HG03196 (cell line): Measurements from ENCODE around the gene IFNA14.
A peak's percentile ranks its signal among the peaks of the same experiment; 100 is the strongest.
"Not testable (repeated sequence)": the region's sequence is repeated elsewhere in the genome, so short reads cannot be mapped to it uniquely, and the experiment has no call there.

Experiments used
- ATAC-seq: cut with Tn5 transposase; IDR thresholded peaks from one replicate; pipeline ENCODE4 v1.9.1; 2021; ENCODE audit not compliant: unreplicated experiment

The IFNA14 gene

DNA sequence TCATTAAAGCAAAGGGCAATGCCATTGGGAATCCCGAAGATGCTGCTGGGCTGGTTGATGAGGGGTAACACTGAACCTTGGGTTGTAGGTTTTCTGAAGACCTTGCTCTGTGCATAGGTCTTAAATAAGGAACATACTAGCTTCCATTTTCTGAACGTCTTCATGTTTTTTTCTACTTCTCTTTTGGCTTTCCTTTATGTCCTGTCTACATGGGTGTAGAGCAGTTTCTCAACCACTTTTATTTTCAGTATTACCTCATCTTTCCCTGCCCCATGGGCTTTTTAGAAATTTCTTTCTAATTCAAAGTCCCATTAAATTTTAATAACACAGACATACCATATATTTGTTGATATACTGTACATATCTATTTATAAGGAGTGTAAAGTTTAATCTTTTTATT lies at the start of gene IFNA14:
Gene IFNA14 (minus strand): TSS at position 95 of the 400 bp plus-strand sequence. CDS start 70 bp downstream, at position 25.
- no peak for ATAC-seq

DNA sequence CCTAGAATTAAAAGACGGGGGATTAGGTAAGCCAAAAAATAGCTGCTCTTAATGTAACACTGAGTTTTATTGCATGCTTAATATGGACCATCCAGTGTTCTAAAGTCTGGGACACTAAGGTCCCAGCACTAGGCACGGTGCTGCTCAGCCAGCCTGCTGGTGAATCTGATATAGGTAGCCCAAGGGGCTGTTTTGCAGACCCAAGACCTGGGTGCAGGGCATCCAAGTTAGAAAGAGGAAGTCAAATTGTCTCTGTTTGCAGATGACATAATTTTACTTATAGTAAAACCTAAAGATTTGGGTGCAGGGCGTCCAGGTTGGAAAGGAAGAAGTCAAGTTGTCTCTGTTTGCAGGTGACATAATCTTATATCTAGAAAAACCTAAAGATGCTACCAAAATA lies 47.5 kb upstream of the IFNA14 start:
- ATAC-seq = no peak

DNA sequence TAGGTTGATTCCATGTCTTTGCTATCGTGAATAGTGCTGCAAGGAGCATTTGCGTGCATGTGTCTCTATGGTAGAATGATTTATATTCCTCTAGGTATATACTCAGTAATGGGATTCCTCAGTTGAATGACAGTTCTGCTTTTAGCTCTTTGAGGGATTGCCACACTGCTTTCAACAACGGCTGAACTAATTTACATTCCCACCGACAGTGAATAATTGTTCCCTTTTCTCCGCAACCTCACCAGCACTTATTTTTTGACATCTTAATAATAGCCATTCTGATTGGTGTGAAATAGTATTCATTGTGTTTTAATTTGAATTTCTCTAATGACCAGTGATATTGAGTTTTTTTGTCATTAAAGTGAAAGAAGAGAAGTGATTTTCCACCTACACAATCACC lies 46.9 kb upstream of the IFNA14 start:
- no peak for ATAC-seq

DNA sequence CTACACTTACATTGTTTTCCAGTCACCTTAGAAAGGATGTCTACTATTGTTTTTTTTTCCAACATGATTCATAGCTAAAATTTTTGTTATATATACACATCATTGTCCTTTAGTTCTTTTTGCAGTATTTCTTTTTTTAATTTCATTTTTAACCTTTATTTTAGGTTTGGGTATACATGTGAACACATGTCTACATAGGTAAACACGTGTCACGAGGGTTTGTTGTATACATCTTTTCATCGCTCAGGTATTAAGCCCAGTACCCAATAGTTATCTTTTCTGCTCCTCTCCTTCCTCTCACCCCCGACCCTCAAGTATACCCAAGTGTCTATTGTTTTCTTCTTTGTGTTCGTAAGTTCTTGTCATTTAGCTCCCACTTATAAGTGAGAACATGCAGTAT lies 46.3 kb upstream of the IFNA14 start:
- no peak for ATAC-seq

DNA sequence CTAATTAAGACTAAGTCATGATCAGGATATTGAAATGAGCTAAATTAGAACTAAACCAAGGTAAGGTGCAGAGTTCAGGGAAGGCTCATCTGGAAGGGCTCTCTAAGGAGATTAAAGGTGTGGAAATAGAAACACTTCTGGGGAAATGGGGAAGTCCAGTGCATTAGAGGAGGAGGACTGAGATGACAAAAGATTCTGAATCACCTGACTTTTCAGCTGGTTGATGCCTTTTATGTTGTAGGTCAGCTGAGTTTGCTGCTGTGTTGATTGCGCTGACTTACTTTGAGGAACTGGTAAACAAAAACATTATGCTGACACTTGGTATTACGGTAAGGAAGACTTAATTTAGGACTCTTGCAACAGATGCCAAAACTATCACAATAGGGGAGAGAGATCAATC lies 41.5 kb upstream of the IFNA14 start:
- ATAC-seq = no peak

DNA sequence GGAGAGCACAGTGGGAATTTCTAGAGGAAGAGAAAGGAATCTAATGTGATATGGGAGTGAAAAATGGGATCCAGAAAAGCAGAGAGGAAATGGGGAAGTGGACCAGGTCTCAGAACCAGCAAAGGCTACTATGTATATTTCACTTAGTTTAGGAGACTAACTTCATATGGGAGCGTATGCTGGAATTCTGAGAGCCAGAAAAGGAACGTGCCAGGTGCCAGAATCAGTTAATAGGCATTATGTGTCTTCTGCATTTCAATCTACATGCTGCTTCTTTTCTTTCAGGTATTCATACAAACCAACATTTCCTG lies 28.5 kb upstream of the IFNA14 start:
- no peak for ATAC-seq

DNA sequence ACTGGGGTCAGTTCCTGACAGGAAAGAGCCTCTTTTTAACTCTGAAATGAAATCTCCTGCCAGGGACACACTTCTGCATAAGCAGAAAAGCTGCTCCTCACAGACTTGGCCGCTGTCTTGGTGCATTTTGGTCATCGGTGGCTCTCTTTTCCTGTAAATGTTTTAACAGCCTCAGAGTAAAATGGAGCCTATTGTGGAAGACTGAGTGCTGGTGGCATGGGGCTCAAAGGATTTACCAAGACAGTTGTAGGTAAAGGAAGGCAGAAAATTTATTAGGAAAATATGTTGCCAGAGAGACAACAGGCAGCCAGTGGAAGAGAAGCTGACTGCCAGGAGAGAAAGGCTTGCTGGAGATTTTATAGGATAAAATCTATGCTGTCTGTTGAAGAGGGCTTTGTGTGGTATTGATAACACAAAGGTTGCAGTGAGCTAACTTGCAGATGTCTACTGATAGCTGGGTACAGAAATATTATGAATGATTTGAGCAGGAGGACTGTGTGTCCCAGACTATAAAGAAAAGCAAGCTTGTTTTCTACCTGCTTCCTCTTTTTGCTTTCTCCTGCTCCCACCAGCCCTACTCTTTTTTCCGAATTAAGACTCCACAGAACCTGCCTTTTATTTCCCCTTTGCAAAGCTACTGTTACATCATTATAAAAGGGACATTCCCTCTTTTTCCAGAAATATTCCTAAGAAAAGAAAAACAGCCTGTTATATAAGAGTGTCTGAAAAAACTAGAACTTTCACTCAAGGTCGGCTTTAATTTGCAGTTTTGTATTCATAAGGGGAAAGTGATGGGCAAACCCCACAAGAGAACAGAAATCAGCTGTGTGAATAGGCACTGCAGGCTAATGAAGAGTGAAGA lies 27.9 kb upstream of the IFNA14 start:
- ATAC-seq = no peak

DNA sequence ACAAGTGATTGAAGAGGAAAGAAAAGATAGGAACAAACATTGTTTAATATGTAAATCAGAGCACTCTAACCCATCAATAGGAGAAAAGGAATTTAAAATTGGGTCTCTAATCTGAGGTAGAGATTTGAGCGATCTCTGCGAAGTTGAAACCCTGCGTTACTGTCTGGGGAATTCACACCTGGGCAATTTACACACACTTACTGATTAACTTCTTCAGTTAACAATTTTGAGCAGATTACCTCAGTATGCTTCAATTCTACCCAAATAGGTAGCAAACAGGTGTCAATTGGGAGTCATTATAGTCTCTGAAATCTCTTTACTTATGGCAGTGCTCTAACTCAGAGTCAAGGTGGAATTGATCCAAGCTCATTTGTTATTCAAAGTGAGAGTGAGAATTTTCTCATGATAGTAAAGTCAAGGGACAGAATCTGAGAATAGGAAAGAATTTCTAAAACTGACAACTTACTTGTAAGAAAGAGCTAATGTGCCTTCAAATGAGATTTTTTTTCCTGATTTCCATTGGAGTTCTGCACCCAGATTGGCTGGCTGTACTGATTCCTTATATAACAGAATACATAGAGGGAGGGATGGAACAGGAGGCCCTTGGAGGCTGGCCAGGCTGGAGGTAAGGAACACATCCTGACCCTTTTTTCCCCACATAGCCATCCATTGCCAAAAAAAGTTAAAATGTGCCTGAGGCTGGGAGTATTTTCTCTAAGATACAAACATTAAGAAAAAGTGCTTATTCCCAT lies 27.1 kb upstream of the IFNA14 start:
- no peak for ATAC-seq

DNA sequence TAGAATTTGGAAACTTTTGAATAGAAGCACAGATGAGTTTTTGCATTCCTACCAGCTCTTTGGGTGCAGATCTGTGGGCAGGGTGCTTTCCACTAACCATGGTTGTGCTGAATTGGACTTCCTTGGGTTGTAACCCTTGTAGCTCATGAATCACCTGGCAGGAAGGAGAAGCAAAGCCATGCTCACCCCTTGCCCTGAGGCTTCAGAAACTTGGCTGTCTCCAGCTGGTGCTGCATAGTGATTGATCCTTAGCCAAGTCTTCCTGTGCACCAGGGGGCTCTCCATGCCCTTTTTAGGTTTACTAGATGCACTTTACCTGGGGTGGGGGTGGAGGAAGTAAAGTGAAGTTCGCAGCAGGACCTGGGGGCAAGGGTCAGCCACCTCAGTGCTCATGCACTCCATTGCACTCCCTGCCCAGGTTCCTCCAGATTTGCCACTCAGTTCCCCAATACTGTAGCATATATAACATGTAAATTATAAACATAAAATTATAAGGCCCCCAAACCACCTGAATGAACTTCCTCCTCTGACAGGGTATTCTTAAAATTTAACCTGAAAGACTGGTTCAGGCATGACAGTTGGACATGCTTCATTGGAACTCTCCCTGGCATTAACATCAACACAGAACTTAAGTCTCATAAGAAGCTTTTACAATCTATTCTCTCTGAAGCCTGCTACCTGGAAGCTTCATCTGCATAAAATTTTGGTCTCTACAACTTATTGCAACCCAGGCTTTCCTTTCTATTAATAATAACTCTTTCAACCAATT lies 25.8 kb upstream of the IFNA14 start:
- ATAC-seq = peak; percentile 47

DNA sequence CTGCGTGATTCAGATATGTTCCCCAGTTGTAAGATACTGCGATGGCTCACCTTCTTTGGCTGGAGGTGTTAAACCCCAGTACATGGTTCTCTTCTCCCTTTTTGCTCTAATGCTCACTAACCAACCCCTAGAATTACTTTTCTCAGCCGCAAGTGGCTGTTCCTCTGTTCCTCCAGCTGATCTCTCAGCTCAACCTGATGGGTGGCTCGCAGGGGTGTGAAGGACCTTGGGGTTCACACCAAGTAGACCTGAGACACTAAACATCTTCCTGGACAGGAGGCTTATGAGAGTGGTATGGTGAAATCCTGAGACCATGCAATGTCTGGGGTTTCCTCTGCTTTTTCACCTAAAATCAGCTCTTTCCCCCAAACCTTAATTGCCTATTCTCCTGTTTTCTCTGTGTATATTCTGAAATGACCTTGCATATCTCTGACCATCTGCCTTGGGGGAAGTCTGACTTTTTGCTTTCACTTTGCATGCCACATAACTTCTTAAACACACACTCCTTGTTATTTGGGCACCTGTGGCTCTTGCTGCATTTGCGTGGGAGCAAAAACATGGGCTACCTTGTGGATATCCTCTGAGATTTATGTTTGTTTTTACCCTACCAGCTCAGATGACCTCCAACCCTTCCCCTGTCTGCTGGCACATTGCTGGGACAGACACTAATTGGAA lies 15.9 kb upstream of the IFNA14 start:
- ATAC-seq = no peak

DNA sequence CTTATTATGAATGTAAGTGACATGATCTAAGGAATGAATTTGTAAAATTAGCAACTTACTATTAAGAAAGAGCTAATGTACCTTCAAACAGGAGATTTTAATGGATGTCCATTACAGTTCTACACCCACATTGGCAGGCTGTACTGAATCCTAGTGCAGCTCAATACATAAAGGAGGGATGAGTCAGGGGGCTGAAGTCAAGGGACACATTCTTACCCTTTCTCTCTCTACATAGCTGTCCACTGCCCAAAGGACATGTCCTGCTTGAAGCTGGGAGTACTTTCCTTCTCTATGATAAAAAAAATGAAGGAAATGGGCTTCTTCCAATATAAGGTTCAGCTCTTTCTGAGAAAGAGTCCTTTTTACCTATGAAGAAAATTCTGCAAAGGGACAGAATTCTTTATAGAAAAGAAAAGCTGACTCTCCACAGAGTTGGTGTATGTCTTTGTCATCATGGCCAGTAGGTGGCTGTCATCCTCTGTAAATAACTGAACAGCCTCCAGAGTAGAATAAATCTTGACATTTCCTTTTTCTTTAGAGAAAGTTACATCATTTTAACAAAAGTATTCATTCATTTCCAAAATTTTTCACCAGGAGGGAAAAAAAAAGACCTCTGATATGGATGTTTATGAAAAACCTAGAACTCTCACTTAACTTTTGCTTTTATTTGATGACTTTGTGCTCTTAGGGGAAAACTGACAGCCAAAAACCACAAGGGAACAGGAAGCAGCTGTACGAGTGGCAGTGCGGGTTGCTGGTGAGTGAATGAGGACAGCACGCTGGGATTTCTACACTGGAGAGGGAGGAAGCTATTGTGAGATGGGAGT lies 13.1 kb upstream of the IFNA14 start:
- peak; percentile 73 for ATAC-seq

DNA sequence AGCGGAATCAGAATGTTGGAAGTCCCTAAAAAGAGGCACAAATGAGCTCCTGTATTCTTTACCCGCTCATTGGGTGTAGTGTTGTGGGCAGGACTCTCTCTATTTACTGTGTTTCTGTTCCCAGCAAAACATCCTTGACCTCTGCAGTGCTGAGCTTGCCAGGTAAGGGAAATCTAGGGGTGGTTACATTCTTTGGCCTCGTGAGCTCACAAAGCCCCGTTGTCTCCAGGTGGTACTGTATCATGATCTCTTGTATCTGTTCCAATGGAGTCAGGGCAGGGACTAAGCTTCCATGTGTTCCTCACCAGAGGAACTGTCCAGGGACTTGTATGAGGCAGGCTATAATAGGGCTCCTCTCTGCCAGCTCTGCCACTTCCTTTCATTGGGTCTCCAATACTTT lies 11.8 kb upstream of the IFNA14 start:
- no peak for ATAC-seq

DNA sequence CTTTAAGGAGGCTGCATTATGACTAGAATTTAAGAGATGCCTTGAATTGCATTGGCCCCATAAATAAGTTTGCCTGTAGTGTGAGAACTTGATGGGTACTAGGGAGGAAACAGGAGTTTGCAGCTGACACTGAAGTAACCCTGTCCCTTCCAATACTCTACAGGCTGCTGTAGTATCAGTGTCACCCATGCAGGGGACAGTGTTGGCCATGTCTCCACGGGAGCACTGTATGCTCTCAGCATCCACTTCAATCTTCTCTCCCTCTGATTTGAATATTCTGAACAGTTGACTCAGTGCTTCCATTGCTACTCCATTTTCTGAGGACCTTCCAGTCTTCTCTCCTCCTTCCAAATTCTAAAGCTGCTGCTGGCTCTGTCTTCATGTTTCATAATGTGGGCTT lies 11.4 kb upstream of the IFNA14 start:
- no peak for ATAC-seq

DNA sequence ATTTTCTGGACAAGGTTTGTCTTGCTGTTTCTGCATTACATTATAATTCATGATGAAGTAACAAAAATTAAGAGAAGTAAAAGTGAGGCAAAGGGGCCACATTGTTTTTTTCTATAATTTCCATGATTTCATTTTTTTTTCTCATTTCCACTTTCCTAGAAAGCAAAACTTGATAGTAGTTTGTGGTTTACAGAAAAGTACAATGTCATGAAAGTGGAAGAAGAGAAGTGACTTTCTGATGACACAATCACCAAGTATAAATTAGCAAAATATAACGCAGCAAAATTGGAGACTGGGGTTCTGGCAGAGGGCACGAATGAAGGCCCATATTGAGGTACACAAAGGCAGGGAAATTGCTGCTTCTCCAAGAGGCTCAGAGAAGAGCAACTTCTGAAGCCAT lies 5.0 kb upstream of the IFNA14 start:
- ATAC-seq = no peak

DNA sequence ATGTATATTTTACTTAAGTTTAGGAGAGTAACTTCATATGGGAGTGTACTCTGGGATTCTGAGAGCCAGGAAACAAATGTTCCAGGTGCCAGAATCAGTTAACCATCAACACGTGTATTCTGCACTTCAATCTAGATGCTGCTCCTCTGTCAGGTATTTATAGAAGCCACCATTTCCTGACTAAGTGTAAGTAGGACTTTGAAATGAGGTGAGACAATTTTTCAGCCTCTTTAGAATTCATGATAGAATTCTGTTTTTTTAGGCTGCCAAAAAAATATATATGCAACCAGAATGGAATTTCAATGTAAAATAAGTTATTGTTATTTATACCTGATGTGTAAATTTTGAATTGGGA lies 3.5 kb downstream of the IFNA14 start:
- ATAC-seq = not testable (repeated sequence)

DNA sequence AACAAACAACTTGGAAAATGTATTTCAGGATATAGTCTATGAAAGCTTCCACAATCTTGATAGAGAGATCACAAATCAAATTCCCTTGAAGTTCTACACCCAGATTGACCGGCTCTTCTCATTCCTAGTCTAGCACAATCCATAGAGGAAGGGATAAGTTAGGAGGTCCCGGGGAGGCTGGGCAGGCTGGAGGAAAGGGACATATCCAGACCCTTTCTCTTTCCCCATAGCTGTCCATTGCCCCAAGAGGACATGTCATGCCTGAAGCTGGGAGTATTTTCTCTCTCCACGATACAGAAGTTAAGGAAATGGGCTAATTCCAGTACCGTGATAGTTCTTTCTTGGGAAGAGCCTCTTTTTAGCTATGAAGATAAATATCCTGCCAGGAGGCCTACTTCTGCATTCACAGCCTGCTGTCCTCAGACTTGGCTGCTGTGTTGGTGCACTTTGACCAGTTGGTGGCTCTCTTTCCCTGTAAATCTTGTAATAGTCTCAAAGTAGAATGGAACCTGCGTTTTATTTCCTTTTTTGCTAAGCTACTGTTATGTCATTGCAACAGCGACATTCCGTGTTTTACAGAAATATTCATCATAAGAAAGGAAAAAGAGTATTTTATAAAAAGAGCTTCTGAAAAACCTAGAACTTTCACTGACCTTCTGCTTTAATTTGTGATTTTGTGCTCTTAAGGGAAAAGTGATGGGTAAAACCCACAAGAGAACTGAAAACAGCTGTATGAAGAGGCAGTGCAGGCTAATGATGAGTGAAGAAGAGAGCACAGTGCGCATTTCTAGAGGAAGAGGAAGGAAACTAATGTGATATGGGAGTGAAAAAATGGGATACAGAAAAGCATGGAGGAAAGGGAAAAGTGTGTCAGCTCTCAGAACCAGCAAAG lies 4.1 kb downstream of the IFNA14 start:
- peak; percentile 78 for ATAC-seq

DNA sequence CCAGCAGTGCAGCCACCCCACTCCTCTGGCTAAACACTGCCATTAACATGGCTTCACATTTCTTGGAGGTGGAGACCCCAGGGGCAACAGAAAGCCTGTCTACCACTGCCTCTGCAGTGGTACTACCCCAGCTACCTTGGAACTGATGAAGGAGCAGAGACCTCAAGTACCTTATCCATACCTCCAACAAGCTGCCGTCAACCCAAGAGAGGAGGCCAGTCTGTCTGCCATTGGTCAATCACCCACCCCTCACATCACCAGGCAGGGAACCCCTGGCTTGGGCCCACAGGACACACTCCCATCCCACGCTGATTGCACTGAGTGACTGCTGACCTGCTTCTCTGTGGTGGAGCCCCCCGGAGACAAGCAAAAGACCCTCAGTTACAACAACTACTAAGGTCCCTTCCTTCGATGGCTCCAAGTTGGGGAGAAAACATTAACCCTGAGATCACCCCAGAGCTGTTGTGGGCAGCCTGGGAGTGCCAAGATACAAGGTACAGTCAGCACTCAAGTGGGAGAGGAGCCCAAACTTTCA lies 5.6 kb downstream of the IFNA14 start:
- no peak for ATAC-seq

DNA sequence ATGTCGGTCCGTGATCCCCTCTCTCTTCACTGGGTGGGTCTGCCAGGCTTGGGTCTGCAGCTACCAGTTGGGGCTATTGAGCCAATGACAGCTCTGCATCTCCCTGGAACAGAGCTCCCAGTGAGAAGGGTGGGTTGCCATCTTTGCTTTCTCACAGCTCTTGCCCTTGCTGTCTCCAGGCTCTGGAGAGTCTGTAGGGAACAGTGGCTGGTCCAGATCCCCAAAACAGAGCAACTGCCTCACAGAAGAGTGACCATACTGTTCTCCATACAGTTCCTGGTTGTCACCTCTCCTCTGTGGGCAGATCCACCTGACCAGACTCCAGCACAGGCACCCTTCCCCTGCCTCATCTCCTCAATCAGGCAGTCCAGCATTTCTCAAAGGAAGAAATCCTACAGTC lies 6.5 kb downstream of the IFNA14 start:
- ATAC-seq = no peak

DNA sequence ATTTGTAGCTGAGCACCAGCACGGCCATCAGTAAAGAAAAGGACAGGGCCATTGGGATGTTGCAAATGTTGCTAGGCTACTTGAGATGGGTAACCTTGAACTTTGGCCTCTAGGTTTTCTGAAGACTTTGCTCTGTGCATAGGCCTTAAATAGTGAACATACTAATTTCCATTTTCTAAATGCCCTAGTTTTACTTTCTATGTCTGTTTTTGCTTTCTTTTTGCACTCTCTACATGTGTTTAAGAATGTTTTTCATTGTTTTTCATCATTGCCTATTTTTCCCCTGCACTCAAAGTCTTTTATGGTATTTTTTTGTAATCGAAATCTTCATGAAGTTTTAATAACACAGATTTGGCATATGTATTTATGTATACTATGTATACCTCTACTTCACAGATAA lies 11.7 kb downstream of the IFNA14 start, which contains the start of gene IFNA17:
Gene IFNA17 (minus strand): TSS at position 101 of the 400 bp plus-strand sequence. CDS start 49 bp downstream, at position 52.
- ATAC-seq = no peak
